ENCODE results near the gene MPIG6B. TPM values are rescaled to one million over a fixed set of nuclear protein-coding genes. Genes with fewer than 3 reads are reported as not detected.

Gene MPIG6B
- total RNA-seq, 2 donors from 2014 or later = not detected

- H3K36me3 Mint-ChIP-seq (ENCODE audit: low read depth) = peaks cover 10% of the 10 kb centered on the region
- DNase-seq = no peak
- Histone ChIP-seq H3K36me3 (ENCODE audit: control insufficient read depth, insufficient read depth, low read length) (peaks cover 10% of the 10 kb centered on the region), H3K9me3 (ENCODE audit: control insufficient read depth, low read length) (no peaks in the 10 kb centered on the region), H3K4me1 (ENCODE audit: control insufficient read depth, insufficient read depth, low read length) (no peaks in the 10 kb centered on the region), H3K27me3 (ENCODE audit: control insufficient read depth, insufficient read depth, low read length, poor library complexity, severe bottlenecking) (no peaks in the 10 kb centered on the region), H3K9ac (ENCODE audit: extremely low read depth, low read length, poor library complexity, severe bottlenecking) (no peak within 1 kb of the TSS), H3K4me3 (ENCODE audit: low read length) (no peak within 1 kb of the TSS), H3K27ac (ENCODE audit: low read depth, low read length) (no peak within 1 kb of the TSS)
- H3K9me3 Mint-ChIP-seq = no peaks in the 10 kb centered on the region
- peaks cover 15% of the 10 kb centered on the region for H3K4me1 Mint-ChIP-seq
- no peak for TF ChIP-seq CTCF (conservative IDR thresholded peaks at IDR 0.05)
- no peaks in the 10 kb centered on the region for H3K27me3 Mint-ChIP-seq (ENCODE audit: insufficient read depth)
- H3K4me3 Mint-ChIP-seq = no peak within 1 kb of the TSS
- no peak within 1 kb of the TSS for H3K27ac Mint-ChIP-seq
- WGBS, 2 experiments (ENCODE audit: insufficient coverage in 1 of 2, insufficient read length in 1 of 2) = 81 to 100% methylated on average over 1 to 4 of the region's 4 CpGs
Measured at GRCh38 chr6:31721351-31722020, 1.7 kb upstream of the MPIG6B start, which contains the start of gene LY6G6C. LY6G6C (minus strand) TSS chr6:31721746; CDS start chr6:31721679, 67 bp downstream.

- Histone ChIP-seq H3K4me1 (ENCODE audit: control insufficient read depth, insufficient read depth, low read length) (no peaks in the 10 kb centered on the region), H3K27ac (ENCODE audit: low read depth, low read length) (no peak overlapping the region), H3K4me3 (ENCODE audit: low read length) (no peak overlapping the region), H3K9ac (ENCODE audit: extremely low read depth, low read length, poor library complexity, severe bottlenecking) (no peak overlapping the region), H3K36me3 (ENCODE audit: control insufficient read depth, insufficient read depth, low read length) (peaks cover 17% of the 10 kb centered on the region), H3K27me3 (ENCODE audit: control insufficient read depth, insufficient read depth, low read length, poor library complexity, severe bottlenecking) (no peaks in the 10 kb centered on the region), H3K9me3 (ENCODE audit: control insufficient read depth, low read length) (no peaks in the 10 kb centered on the region)
- TF ChIP-seq CTCF (conservative IDR thresholded peaks at IDR 0.05) = no peak
- no peak for DNase-seq
- H3K27ac Mint-ChIP-seq = no peak overlapping the region
- H3K36me3 Mint-ChIP-seq (ENCODE audit: low read depth) = peaks cover 17% of the 10 kb centered on the region
- no peaks in the 10 kb centered on the region for H3K9me3 Mint-ChIP-seq
- WGBS, 2 experiments (ENCODE audit: insufficient coverage in 1 of 2, insufficient read length in 1 of 2) = 87 to 100% methylated on average over 1 to 3 of the region's 3 CpGs
- no peak overlapping the region for H3K4me3 Mint-ChIP-seq
- no peaks in the 10 kb centered on the region for H3K27me3 Mint-ChIP-seq (ENCODE audit: insufficient read depth)
- peaks cover 15% of the 10 kb centered on the region for H3K4me1 Mint-ChIP-seq
Measured at GRCh38 chr6:31722173-31722572, 1.0 kb upstream of the MPIG6B start.

GRCh38 chr6:31723980-31724691, 963 bp downstream of the MPIG6B start:
- Mint-ChIP-seq H3K36me3 (ENCODE audit: low read depth) (peaks cover 34% of the 10 kb centered on the region), H3K27me3 (ENCODE audit: insufficient read depth) (no peaks in the 10 kb centered on the region), H3K4me3 (no peak overlapping the region), H3K4me1 (no peaks in the 10 kb centered on the region), H3K27ac (no peak overlapping the region), H3K9me3 (no peaks in the 10 kb centered on the region)
- Histone ChIP-seq H3K27me3 (ENCODE audit: control insufficient read depth, insufficient read depth, low read length, poor library complexity, severe bottlenecking) (no peaks in the 10 kb centered on the region), H3K9ac (ENCODE audit: extremely low read depth, low read length, poor library complexity, severe bottlenecking) (no peak overlapping the region), H3K4me3 (ENCODE audit: low read length) (no peak overlapping the region), H3K4me1 (ENCODE audit: control insufficient read depth, insufficient read depth, low read length) (no peaks in the 10 kb centered on the region), H3K27ac (ENCODE audit: low read depth, low read length) (no peak overlapping the region), H3K36me3 (ENCODE audit: control insufficient read depth, insufficient read depth, low read length) (peaks cover 35% of the 10 kb centered on the region), H3K9me3 (ENCODE audit: control insufficient read depth, low read length) (no peaks in the 10 kb centered on the region)
- no peak for DNase-seq
- TF ChIP-seq CTCF (conservative IDR thresholded peaks at IDR 0.05) = no peak
- 95 to 96% methylated on average over 14 to 25 of the region's 25 CpGs for WGBS, 2 experiments (ENCODE audit: insufficient coverage in 1 of 2, insufficient read length in 1 of 2)
